Measurements from ENCODE around the gene XPA. TPM values are rescaled to one million over a fixed set of nuclear protein-coding genes. Genes with fewer than 3 reads are reported as not detected.
"Not testable (repeated sequence)": the region's sequence is repeated elsewhere in the genome, so short reads cannot be mapped to it uniquely, and the experiment has no call there.

The XPA gene
- total and polyA plus RNA-seq, 2 of the 8 experiments (the other 6 are each of a cell fraction or from before 2014, with no cell fraction given), result 0.24 to 2.6 TPM

- H3K79me2 ChIP-seq (ENCODE audit: control insufficient read depth in 1 of 2, insufficient read depth in 2 of 2, low read length in 2 of 2); FAIRE-seq; H3K4ac ChIP-seq (replicated peaks; ENCODE audit: insufficient read length, low read depth, low read length): not testable (repeated sequence)
These were observed 46.9 kb upstream of the XPA start for GRCh38 chr9:97744025-97744424.

More at GRCh38 chr9:97744025-97744424, 46.9 kb upstream of the XPA start:
- H3K36me3 ChIP-seq (ENCODE audit: control insufficient read depth in 2 of 4, insufficient read depth in 4 of 4, low read length in 3 of 4); H3K56ac ChIP-seq (replicated peaks; ENCODE audit: insufficient read length, low read depth, low read length); H3K23me2 ChIP-seq (ENCODE audit: low read depth, low read length); H2BK15ac ChIP-seq (ENCODE audit: low read length); H4K91ac ChIP-seq (replicated peaks; ENCODE audit: insufficient read length, low read length); DNase-seq (ENCODE audit: low read depth in 1 of 2, low spot score in 2 of 2); H3K9ac ChIP-seq (replicated peaks in 1 of 4; ENCODE audit: extremely low read depth in 1 of 4, low read depth in 3 of 4, low read length in 3 of 4); H3K27ac ChIP-seq (ENCODE audit: low read depth, low read length); H3K79me1 ChIP-seq (ENCODE audit: low read depth, low read length); H3K23ac ChIP-seq (ENCODE audit: insufficient read length); H2BK12ac ChIP-seq (ENCODE audit: low read depth, low read length); H2BK5ac ChIP-seq (ENCODE audit: low read depth, low read length); H4K8ac ChIP-seq (ENCODE audit: extremely low read depth, insufficient read depth, low read length); POLR2A ChIA-PET (ENCODE audit: partially characterized antibody); H3K4me1 ChIP-seq (replicated peaks in 1 of 4; ENCODE audit: control insufficient read depth in 3 of 4, insufficient read depth in 4 of 4, low read length in 3 of 4); H3K4me2 ChIP-seq (ENCODE audit: insufficient read depth in 1 of 2, low read depth in 2 of 2, low read length in 2 of 2); CTCF ChIA-PET (ENCODE audit: partially characterized antibody); H2AFZ ChIP-seq (ENCODE audit: low read length); H3K9me3 ChIP-seq (ENCODE audit: insufficient read depth in 2 of 2, low read depth in 1 of 2, low read length in 1 of 2); H3K4me3 ChIP-seq (ENCODE audit: extremely low read depth in 1 of 4, insufficient read depth in 2 of 4, low read depth in 3 of 4, low read length in 4 of 4); H4K20me1 ChIP-seq (replicated peaks in 1 of 2; ENCODE audit: control insufficient read depth in 1 of 2, insufficient read depth in 2 of 2, low read length in 2 of 2); H3K14ac ChIP-seq (ENCODE audit: insufficient read length); H2BK20ac ChIP-seq (ENCODE audit: low read length); H3K18ac ChIP-seq (ENCODE audit: extremely low read depth, low read length); H4K5ac ChIP-seq (ENCODE audit: insufficient read length, low read depth, low read length); H2AK5ac ChIP-seq (ENCODE audit: low read depth, low read length); H2BK120ac ChIP-seq (replicated peaks; ENCODE audit: low read depth, low read length): not testable (repeated sequence)
- 91% methylated on average over 7 of the region's 7 CpGs; no CpG with 5 or more reads in 1 of the 2 experiments for WGBS, 2 experiments (ENCODE audit: extremely low coverage in 1 of 2, insufficient coverage in 1 of 2, insufficient read length in 1 of 2, insufficient replicate concordance in 2 of 2, low coverage in 1 of 2, low lambda C conversion rate in 2 of 2, missing lambda C conversion rate in 1 of 2)
- H3K27me3 ChIP-seq (replicated peaks in 1 of 4; ENCODE audit: control insufficient read depth in 3 of 4, extremely low read depth in 1 of 4, insufficient read depth in 3 of 4, low read length in 3 of 4), result peaks cover 0 to 32% (median 21%) of the 10 kb centered on the region in 4 experiments; a peak in 6 of 7 replicates
